ENCODE data around the gene EFCAB9. TPM values are rescaled to one million over a fixed set of nuclear protein-coding genes. Genes with fewer than 3 reads are reported as not detected.

Gene EFCAB9
- total and polyA plus RNA-seq, 2 of the 8 experiments (the other 6 are each of a cell fraction or from before 2014, with no cell fraction given), result not detected

DNA sequence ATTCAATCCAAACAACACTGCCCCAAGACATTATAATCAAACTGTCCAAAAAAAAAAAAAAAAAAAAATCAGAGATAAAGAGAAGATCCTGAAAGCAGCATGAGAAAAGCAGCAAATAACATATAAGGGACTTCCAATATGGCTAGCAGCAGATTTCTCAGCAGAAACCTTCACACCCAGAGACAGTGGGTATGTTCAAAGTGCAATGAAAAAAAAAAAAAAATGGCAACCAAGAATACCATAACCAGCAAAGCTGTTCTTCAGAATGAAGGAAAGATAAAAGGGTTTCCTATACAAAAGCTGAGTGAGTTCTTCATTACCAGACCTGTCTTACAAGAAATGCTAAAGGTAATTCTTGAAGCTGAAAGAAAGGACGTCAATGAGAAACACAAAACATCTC lies 57.4 kb downstream of the EFCAB9 start:
- Histone ChIP-seq H2BK120ac (replicated peaks; ENCODE audit: low read depth, low read length) (no peak overlapping the region), H2AK5ac (ENCODE audit: low read depth, low read length) (no peak overlapping the region), H3K4me2 (ENCODE audit: insufficient read depth in 1 of 2, low read depth in 2 of 2, low read length in 2 of 2) (no peak overlapping the region), H2BK20ac (ENCODE audit: low read length) (no peak overlapping the region), H3K27me3 (replicated peaks in 1 of 4; ENCODE audit: control insufficient read depth in 3 of 4, extremely low read depth in 1 of 4, insufficient read depth in 3 of 4, low read length in 3 of 4) (no peaks in the 10 kb centered on the region), H2BK5ac (ENCODE audit: low read depth, low read length) (no peak overlapping the region), H3K23ac (ENCODE audit: insufficient read length) (no peak overlapping the region), H4K5ac (ENCODE audit: insufficient read length, low read depth, low read length) (no peak overlapping the region), H3K27ac (ENCODE audit: low read depth, low read length) (no peak overlapping the region), H3K23me2 (ENCODE audit: low read depth, low read length) (no peaks in the 10 kb centered on the region), H3K9ac (replicated peaks in 1 of 4; ENCODE audit: extremely low read depth in 1 of 4, low read depth in 3 of 4, low read length in 3 of 4) (no peak overlapping the region), H3K14ac (ENCODE audit: insufficient read length) (no peak overlapping the region), H2BK15ac (ENCODE audit: low read length) (no peak overlapping the region), H3K79me2 (ENCODE audit: control insufficient read depth in 1 of 2, insufficient read depth in 2 of 2, low read length in 2 of 2) (peaks cover 0 to 76% of the 10 kb centered on the region in 2 experiments; a peak in 3 of 4 replicates), H3K36me3 (ENCODE audit: control insufficient read depth in 2 of 4, insufficient read depth in 4 of 4, low read length in 3 of 4) (peaks cover 2 to 18% (median 11%) of the 10 kb centered on the region in 4 experiments; a peak in 5 of 8 replicates), H4K91ac (replicated peaks; ENCODE audit: insufficient read length, low read length) (no peak overlapping the region), H3K56ac (replicated peaks; ENCODE audit: insufficient read length, low read depth, low read length) (no peak overlapping the region), H2AFZ (ENCODE audit: low read length) (no peak overlapping the region), H3K4ac (replicated peaks; ENCODE audit: insufficient read length, low read depth, low read length) (no peak overlapping the region), H4K8ac (ENCODE audit: extremely low read depth, insufficient read depth, low read length) (no peak overlapping the region), H3K4me3 (ENCODE audit: extremely low read depth in 1 of 4, insufficient read depth in 2 of 4, low read depth in 3 of 4, low read length in 4 of 4) (no peak overlapping the region), H2BK12ac (ENCODE audit: low read depth, low read length) (no peak overlapping the region), H3K4me1 (replicated peaks in 1 of 4; ENCODE audit: control insufficient read depth in 3 of 4, insufficient read depth in 4 of 4, low read length in 3 of 4) (no peaks in the 10 kb centered on the region), H3K9me3 (ENCODE audit: insufficient read depth in 2 of 2, low read depth in 1 of 2, low read length in 1 of 2) (no peaks in the 10 kb centered on the region), H3K18ac (ENCODE audit: extremely low read depth, low read length) (no peak overlapping the region), H4K20me1 (replicated peaks in 1 of 2; ENCODE audit: control insufficient read depth in 1 of 2, insufficient read depth in 2 of 2, low read length in 2 of 2) (peaks cover 0 to 4% of the 10 kb centered on the region in 2 experiments), H3K79me1 (ENCODE audit: low read depth, low read length) (peaks cover 8% of the 10 kb centered on the region)
- no peak for TF ChIP-seq ATF3 (IDR thresholded peaks at IDR 0.05; ENCODE audit: insufficient read depth, low read depth, low read length)
- POLR2A ChIA-PET (ENCODE audit: partially characterized antibody), result interaction anchor here (0.6 kb wide), 1 partner anchor 179 kb away, joined by 3 read pairs; no protein-coding TSS in a partner anchor
- CTCF ChIA-PET (ENCODE audit: partially characterized antibody), result interaction anchor here (0.6 to 1.0 kb wide), 5 partner anchors 10 to 147 kb away, joined by 3 to 5 read pairs (median 3); no protein-coding TSS in a partner anchor
- no peak for FAIRE-seq
- no peak for DNase-seq (ENCODE audit: low read depth in 1 of 2, low spot score in 2 of 2)
- 90% methylated on average over 1 of the region's 1 CpG; no CpG with 5 or more reads in 1 of the 2 experiments for WGBS, 2 experiments (ENCODE audit: extremely low coverage in 1 of 2, insufficient coverage in 1 of 2, insufficient read length in 1 of 2, insufficient replicate concordance in 2 of 2, low coverage in 1 of 2, low lambda C conversion rate in 2 of 2, missing lambda C conversion rate in 1 of 2)

All from H1 (cell line).